SK-N-SH treated with all-trans-retinoic acid at 6 μM for 48 hours (cell line): ENCODE data around the gene AGTPBP1.

Experiments used
- ATAC-seq: fragments of 200-7000 bp; cut with Tn5 transposase; 3 replicates; pipeline ENCODE4 v1.9.1; 2020; ENCODE audit warnings: mild to moderate bottlenecking, moderate library complexity
- ARNTL ChIP-seq: fragments of 450-650 bp; formaldehyde crosslinking; IDR thresholded peaks from 2 replicates; pipeline ENCODE4 v1.5.0; 2020; ENCODE audit warnings: low read depth, mild to moderate bottlenecking, moderate library complexity, borderline replicate concordance
- BACH2 ChIP-seq: fragments of 250-450 bp; sonication (Bioruptor Pico); IDR thresholded peaks from 2 replicates; pipeline ENCODE4 v1.9.0; 2021; ENCODE audit warnings: mild to moderate bottlenecking, borderline replicate concordance
- CSDC2 ChIP-seq: fragments of 250-450 bp; sonication (Bioruptor Pico); IDR thresholded peaks from 2 replicates; pipeline ENCODE4 v1.5.0; 2020; ENCODE audit warnings: mild to moderate bottlenecking, moderate library complexity
- ESRRG ChIP-seq: fragments of 250-450 bp; sonication (Bioruptor Pico); IDR thresholded peaks from 2 replicates; pipeline ENCODE4 v1.6.1; 2021; ENCODE audit warnings: mild to moderate bottlenecking
- GLIS3 ChIP-seq: fragments of 250-450 bp; sonication (Bioruptor Pico); IDR thresholded peaks from 2 replicates; pipeline ENCODE4 v1.5.0; 2020; ENCODE audit warnings: mild to moderate bottlenecking, moderate library complexity
- ISL1 ChIP-seq: fragments of 250-450 bp; sonication (Bioruptor Pico); IDR thresholded peaks from 2 replicates; pipeline ENCODE4 v2.1.2; 2022; ENCODE audit warnings: mild to moderate bottlenecking, moderate library complexity
- OSR1 ChIP-seq: fragments of 250-450 bp; sonication (Bioruptor Pico); IDR thresholded peaks from 2 replicates; pipeline ENCODE4 v1.8.0; 2022; ENCODE audit warnings: moderate library complexity, mild to moderate bottlenecking, inconsistent platforms
- PPARA ChIP-seq: fragments of 250-450 bp; sonication (Bioruptor Pico); IDR thresholded peaks from 2 replicates; pipeline ENCODE4 v1.5.0; 2020; ENCODE audit warnings: mild to moderate bottlenecking, borderline replicate concordance
- RARB ChIP-seq: fragments of 250-450 bp; sonication (Bioruptor Pico); IDR thresholded peaks from 2 replicates; pipeline ENCODE4 v1.8.0; 2021; ENCODE audit warnings: mild to moderate bottlenecking, moderate library complexity
- SNAI2 ChIP-seq: fragments of 250-450 bp; sonication (Bioruptor Pico); IDR thresholded peaks from 2 replicates; pipeline ENCODE4 v1.5.0; 2020; ENCODE audit warnings: mild to moderate bottlenecking, moderate library complexity
- TOX ChIP-seq: fragments of 250-450 bp; sonication (Bioruptor Pico); IDR thresholded peaks from 2 replicates; pipeline ENCODE4 v1.8.0; 2021; ENCODE audit warnings: mild to moderate bottlenecking, moderate library complexity, borderline replicate concordance
- ZC3H10 ChIP-seq: fragments of 250-450 bp; sonication (Bioruptor Pico); IDR thresholded peaks from 2 replicates; pipeline ENCODE4 v1.5.1; 2021; ENCODE audit warnings: mild to moderate bottlenecking, moderate library complexity
- ZFP3 ChIP-seq: fragments of 250-450 bp; sonication (Bioruptor Pico); IDR thresholded peaks from 2 replicates; pipeline ENCODE4 v1.5.0; 2020; ENCODE audit warnings: mild to moderate bottlenecking, moderate library complexity
- ZFP30 ChIP-seq: fragments of 450-650 bp; formaldehyde crosslinking; IDR thresholded peaks from 2 replicates; pipeline ENCODE4 v1.5.0; 2022; ENCODE audit warnings: mild to moderate bottlenecking, moderate library complexity
- ZNF565 ChIP-seq: fragments of 450-650 bp; formaldehyde crosslinking; conservative IDR thresholded peaks from 2 replicates; pipeline ENCODE4 v1.5.0; 2020; ENCODE audit warnings: low read depth, mild to moderate bottlenecking, moderate library complexity
- ZNF70 ChIP-seq: fragments of 450-650 bp; formaldehyde crosslinking; IDR thresholded peaks from 2 replicates; pipeline ENCODE4 v1.5.0; 2020; ENCODE audit warnings: mild to moderate bottlenecking, moderate library complexity
- ZNF8 ChIP-seq: fragments of 450-650 bp; formaldehyde crosslinking; IDR thresholded peaks from 2 replicates; pipeline ENCODE4 v1.5.0; 2020; ENCODE audit warnings: mild to moderate bottlenecking, moderate library complexity
- TF ChIP-seq, protein P1 (sequence below): fragments of 250-450 bp; sonication (Bioruptor Pico); IDR thresholded peaks from 2 replicates; pipeline ENCODE4 v1.8.0; 2021; ENCODE audit warnings: low read depth, mild to moderate bottlenecking, moderate library complexity, borderline replicate concordance
- TF ChIP-seq, protein P2 (sequence below): fragments of 250-450 bp; sonication (Bioruptor Pico); IDR thresholded peaks from 2 replicates; pipeline ENCODE4 v1.5.1; 2020; ENCODE audit warnings: low read depth, mild to moderate bottlenecking, moderate library complexity
- TF ChIP-seq, protein P3 (sequence below): fragments of 250-450 bp; sonication (Bioruptor Pico); IDR thresholded peaks from 2 replicates; pipeline ENCODE4 v1.5.0; 2020; ENCODE audit warnings: mild to moderate bottlenecking, moderate library complexity
- TF ChIP-seq, protein P4 (sequence below): fragments of 250-450 bp; sonication (Bioruptor Pico); IDR thresholded peaks from 2 replicates; pipeline ENCODE4 v1.8.0; 2020; ENCODE audit warnings: mild to moderate bottlenecking, moderate library complexity, borderline replicate concordance
- TF ChIP-seq, protein P5 (sequence below): fragments of 250-450 bp; sonication (Bioruptor Pico); IDR thresholded peaks from 2 replicates; pipeline ENCODE4 v1.5.1; 2021; ENCODE audit warnings: mild to moderate bottlenecking, moderate library complexity

AGTPBP1 gene

DNA sequence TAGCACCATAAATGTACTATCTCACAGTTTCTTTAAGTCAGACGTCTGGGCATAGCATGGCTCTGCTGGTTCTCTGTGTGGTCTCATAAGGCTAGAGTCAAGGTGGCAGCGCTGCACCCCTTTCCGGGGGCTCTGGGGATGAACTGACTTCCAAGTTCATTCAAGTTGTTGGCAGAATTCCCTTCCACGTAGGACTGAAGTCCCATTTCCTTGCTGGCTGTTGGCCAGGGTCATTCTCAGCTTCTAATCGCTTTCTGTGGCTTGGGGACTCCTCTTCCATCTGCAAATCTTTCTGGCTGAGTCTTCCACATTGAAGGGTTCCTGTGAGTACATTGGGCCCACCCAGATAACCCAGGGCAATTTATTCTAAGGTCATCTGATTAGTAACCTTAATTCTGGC, 211.0 kb downstream of the AGTPBP1 start (continued):
- TF ChIP-seq ZNF565 (CRISPR knock-in tag): no peak
- TF ChIP-seq ZNF70 (CRISPR knock-in tag): no peak
- TF ChIP-seq SNAI2 (CRISPR knock-in tag): no peak

DNA sequence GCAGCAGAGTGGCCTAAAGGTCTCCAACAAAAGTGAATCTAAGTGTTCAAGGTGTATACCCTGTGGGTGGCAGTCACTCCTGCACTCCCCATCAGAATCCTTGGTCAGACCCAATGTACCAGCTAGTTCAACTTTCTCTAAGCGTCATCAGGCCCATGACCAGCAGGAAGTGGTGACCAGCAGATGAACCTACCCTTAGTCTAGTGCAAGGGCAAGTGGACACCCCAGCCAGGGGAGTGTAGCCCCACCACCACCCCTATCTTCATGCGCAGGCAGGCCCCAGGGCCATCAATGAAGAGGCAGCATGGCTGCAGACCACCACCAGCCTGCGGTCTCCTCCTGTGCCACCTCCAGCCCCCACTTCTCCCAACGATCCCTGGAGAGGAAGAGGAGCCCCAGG, 213.1 kb downstream of the AGTPBP1 start:
- TF ChIP-seq ISL1 (CRISPR knock-in tag) (no peak), ESRRG (no peak), PPARA (CRISPR knock-in tag) (no peak), CSDC2 (CRISPR knock-in tag) (no peak), ZFP30 (CRISPR knock-in tag) (no peak), OSR1 (CRISPR knock-in tag) (no peak), RARB (no peak), BACH2 (CRISPR knock-in tag) (no peak), ZFP3 (CRISPR knock-in tag) (no peak), ZC3H10 (CRISPR knock-in tag) (no peak), TOX (CRISPR knock-in tag) (no peak), GLIS3 (CRISPR knock-in tag) (no peak), ZNF565 (CRISPR knock-in tag) (no peak), SNAI2 (CRISPR knock-in tag) (no peak), ARNTL (CRISPR knock-in tag) (no peak)
- TF ChIP-seq, protein P1, sequence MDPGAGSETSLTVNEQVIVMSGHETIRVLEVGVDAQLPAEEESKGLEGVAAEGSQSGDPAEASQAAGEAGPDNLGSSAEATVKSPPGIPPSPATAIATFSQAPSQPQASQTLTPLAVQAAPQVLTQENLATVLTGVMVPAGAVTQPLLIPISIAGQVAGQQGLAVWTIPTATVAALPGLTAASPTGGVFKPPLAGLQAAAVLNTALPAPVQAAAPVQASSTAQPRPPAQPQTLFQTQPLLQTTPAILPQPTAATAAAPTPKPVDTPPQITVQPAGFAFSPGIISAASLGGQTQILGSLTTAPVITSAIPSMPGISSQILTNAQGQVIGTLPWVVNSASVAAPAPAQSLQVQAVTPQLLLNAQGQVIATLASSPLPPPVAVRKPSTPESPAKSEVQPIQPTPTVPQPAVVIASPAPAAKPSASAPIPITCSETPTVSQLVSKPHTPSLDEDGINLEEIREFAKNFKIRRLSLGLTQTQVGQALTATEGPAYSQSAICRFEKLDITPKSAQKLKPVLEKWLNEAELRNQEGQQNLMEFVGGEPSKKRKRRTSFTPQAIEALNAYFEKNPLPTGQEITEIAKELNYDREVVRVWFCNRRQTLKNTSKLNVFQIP (CRISPR knock-in tag): no peak
- TF ChIP-seq, protein P2, sequence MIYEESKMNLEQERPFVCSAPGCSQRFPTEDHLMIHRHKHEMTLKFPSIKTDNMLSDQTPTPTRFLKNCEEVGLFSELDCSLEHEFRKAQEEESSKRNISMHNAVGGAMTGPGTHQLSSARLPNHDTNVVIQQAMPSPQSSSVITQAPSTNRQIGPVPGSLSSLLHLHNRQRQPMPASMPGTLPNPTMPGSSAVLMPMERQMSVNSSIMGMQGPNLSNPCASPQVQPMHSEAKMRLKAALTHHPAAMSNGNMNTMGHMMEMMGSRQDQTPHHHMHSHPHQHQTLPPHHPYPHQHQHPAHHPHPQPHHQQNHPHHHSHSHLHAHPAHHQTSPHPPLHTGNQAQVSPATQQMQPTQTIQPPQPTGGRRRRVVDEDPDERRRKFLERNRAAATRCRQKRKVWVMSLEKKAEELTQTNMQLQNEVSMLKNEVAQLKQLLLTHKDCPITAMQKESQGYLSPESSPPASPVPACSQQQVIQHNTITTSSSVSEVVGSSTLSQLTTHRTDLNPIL (CRISPR knock-in tag): no peak
- TF ChIP-seq, protein P3, sequence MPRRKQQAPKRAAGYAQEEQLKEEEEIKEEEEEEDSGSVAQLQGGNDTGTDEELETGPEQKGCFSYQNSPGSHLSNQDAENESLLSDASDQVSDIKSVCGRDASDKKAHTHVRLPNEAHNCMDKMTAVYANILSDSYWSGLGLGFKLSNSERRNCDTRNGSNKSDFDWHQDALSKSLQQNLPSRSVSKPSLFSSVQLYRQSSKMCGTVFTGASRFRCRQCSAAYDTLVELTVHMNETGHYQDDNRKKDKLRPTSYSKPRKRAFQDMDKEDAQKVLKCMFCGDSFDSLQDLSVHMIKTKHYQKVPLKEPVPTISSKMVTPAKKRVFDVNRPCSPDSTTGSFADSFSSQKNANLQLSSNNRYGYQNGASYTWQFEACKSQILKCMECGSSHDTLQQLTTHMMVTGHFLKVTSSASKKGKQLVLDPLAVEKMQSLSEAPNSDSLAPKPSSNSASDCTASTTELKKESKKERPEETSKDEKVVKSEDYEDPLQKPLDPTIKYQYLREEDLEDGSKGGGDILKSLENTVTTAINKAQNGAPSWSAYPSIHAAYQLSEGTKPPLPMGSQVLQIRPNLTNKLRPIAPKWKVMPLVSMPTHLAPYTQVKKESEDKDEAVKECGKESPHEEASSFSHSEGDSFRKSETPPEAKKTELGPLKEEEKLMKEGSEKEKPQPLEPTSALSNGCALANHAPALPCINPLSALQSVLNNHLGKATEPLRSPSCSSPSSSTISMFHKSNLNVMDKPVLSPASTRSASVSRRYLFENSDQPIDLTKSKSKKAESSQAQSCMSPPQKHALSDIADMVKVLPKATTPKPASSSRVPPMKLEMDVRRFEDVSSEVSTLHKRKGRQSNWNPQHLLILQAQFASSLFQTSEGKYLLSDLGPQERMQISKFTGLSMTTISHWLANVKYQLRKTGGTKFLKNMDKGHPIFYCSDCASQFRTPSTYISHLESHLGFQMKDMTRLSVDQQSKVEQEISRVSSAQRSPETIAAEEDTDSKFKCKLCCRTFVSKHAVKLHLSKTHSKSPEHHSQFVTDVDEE (CRISPR knock-in tag): no peak
- TF ChIP-seq, protein P4, sequence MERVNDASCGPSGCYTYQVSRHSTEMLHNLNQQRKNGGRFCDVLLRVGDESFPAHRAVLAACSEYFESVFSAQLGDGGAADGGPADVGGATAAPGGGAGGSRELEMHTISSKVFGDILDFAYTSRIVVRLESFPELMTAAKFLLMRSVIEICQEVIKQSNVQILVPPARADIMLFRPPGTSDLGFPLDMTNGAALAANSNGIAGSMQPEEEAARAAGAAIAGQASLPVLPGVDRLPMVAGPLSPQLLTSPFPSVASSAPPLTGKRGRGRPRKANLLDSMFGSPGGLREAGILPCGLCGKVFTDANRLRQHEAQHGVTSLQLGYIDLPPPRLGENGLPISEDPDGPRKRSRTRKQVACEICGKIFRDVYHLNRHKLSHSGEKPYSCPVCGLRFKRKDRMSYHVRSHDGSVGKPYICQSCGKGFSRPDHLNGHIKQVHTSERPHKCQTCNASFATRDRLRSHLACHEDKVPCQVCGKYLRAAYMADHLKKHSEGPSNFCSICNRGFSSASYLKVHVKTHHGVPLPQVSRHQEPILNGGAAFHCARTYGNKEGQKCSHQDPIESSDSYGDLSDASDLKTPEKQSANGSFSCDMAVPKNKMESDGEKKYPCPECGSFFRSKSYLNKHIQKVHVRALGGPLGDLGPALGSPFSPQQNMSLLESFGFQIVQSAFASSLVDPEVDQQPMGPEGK (CRISPR knock-in tag): no peak
- TF ChIP-seq, protein P5, sequence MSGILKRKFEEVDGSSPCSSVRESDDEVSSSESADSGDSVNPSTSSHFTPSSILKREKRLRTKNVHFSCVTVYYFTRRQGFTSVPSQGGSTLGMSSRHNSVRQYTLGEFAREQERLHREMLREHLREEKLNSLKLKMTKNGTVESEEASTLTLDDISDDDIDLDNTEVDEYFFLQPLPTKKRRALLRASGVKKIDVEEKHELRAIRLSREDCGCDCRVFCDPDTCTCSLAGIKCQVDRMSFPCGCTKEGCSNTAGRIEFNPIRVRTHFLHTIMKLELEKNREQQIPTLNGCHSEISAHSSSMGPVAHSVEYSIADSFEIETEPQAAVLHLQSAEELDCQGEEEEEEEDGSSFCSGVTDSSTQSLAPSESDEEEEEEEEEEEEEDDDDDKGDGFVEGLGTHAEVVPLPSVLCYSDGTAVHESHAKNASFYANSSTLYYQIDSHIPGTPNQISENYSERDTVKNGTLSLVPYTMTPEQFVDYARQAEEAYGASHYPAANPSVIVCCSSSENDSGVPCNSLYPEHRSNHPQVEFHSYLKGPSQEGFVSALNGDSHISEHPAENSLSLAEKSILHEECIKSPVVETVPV: no peak
- no peak for ATAC-seq

DNA sequence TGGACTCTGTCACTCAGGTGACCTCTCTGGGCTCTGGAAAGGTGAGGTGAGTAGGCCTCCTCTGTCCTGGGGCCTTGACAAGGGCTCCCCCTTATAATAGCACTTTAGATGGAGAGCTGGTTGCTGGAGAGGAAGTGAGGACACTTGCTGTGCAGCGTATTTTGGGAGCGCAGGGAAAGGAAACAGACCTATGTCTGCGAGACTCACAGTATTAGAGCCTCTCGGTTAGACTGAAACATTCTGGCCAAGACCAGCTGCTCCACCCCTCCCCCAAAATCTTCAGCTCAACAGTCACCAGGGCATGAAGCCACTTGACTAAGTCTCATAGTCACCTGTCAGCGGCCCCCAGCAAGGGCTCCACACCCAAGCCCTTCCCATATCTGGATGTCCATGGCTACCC, 213.6 kb downstream of the AGTPBP1 start:
- TF ChIP-seq ZNF8 (CRISPR knock-in tag) (no peak), ARNTL (CRISPR knock-in tag) (no peak), ESRRG (no peak), ZNF70 (CRISPR knock-in tag) (no peak), ZC3H10 (CRISPR knock-in tag) (no peak), ZFP30 (CRISPR knock-in tag) (no peak), ZFP3 (CRISPR knock-in tag) (no peak), ISL1 (CRISPR knock-in tag) (no peak), OSR1 (CRISPR knock-in tag) (no peak), ZNF565 (CRISPR knock-in tag) (no peak), TOX (CRISPR knock-in tag) (no peak), GLIS3 (CRISPR knock-in tag) (no peak)
- TF ChIP-seq, protein P5: no peak
- TF ChIP-seq, protein P4 (CRISPR knock-in tag): no peak
- TF ChIP-seq, protein P2 (CRISPR knock-in tag): no peak
- no peak for ATAC-seq
